GM23338 (cell line): ENCODE data around the gene HCK. TPM values are rescaled to one million over a fixed set of nuclear protein-coding genes. Genes with fewer than 3 reads are reported as not detected.

Experiments used
- ATAC-seq: fragments of 200-7000 bp; cut with Tn5 transposase; 3 replicates; pipeline ENCODE4 v1.9.1; 2020
- DNase-seq: peaks from one replicate; pipeline ENCODE4 v3.0.0-alpha.2; 2015; ENCODE audit warnings: low spot score
- H2AFZ ChIP-seq: fragments of 200-600 bp; sonication (generic); 2 replicates; pipeline ENCODE4 v1.8.0; 2016; ENCODE audit warnings: antibody characterized with exemption, mild to moderate bottlenecking, moderate library complexity
- H3F3A ChIP-seq: fragments of 200-600 bp; sonication (generic); replicated peaks from 2 replicates; pipeline ENCODE4 v1.8.0; 2017; ENCODE audit warnings: antibody characterized with exemption, mixed run types, low read depth
- H3K27ac ChIP-seq: fragments of 200-600 bp; sonication (generic); 2 replicates; pipeline ENCODE4 v1.6.1; 2016; ENCODE audit warnings: low read depth
- H3K27me3 ChIP-seq: fragments of 200-600 bp; sonication (generic); 2 replicates; pipeline ENCODE4 v1.8.0; 2016; ENCODE audit warnings: mild to moderate bottlenecking, mixed run types, moderate library complexity; ENCODE audit not compliant: insufficient read depth
- H3K36me3 ChIP-seq: fragments of 200-600 bp; sonication (generic); 2 replicates; pipeline ENCODE4 v1.8.0; 2016; ENCODE audit warnings: mild to moderate bottlenecking; ENCODE audit not compliant: insufficient read depth
- H3K4me1 ChIP-seq: fragments of 200-600 bp; sonication (generic); 2 replicates; pipeline ENCODE4 v1.8.0; 2016; ENCODE audit warnings: mild to moderate bottlenecking, moderate library complexity; ENCODE audit not compliant: insufficient read depth
- H3K4me2 ChIP-seq: fragments of 200-600 bp; sonication (generic); 2 replicates; pipeline ENCODE4 v1.7.1; 2017; ENCODE audit warnings: mixed run types
- H3K4me3 ChIP-seq: fragments of 200-600 bp; sonication (generic); 2 replicates; pipeline ENCODE4 v1.6.1; 2016; ENCODE audit warnings: mixed run types
- H3K79me2 ChIP-seq: fragments of 200-600 bp; sonication (generic); replicated peaks from 2 replicates; pipeline ENCODE4 v1.8.0; 2017; ENCODE audit warnings: mild to moderate bottlenecking; ENCODE audit not compliant: insufficient read depth
- H3K9me2 ChIP-seq: fragments of 200-600 bp; sonication (generic); 2 replicates; pipeline ENCODE4 v1.8.0; 2017; ENCODE audit not compliant: insufficient read depth
- H4K20me1 ChIP-seq: fragments of 200-600 bp; sonication (generic); replicated peaks from 2 replicates; pipeline ENCODE4 v1.8.0; 2017; ENCODE audit warnings: mild to moderate bottlenecking; ENCODE audit not compliant: insufficient read depth
- H3K27ac Mint-ChIP-seq: 2 replicates; pipeline ENCODE4 v1.8.0; 2020; ENCODE audit warnings: inconsistent platforms, mild to moderate bottlenecking, moderate library complexity, mixed read lengths
- H3K27me3 Mint-ChIP-seq: 3 replicates; pipeline ENCODE4 v1.8.0; 2022; ENCODE audit warnings: low read depth, mild to moderate bottlenecking, moderate library complexity, mixed read lengths, inconsistent platforms; ENCODE audit not compliant: insufficient read depth, poor library complexity
- H3K36me3 Mint-ChIP-seq: 3 replicates; pipeline ENCODE4 v1.8.0; 2021; ENCODE audit warnings: low read depth, mild to moderate bottlenecking, inconsistent platforms, moderate library complexity, mixed read lengths
- H3K4me1 Mint-ChIP-seq: 3 replicates; pipeline ENCODE4 v1.8.0; 2020; ENCODE audit warnings: mild to moderate bottlenecking, inconsistent platforms, mixed read lengths
- H3K4me3 Mint-ChIP-seq: 3 replicates; pipeline ENCODE4 v1.8.0; 2021; ENCODE audit warnings: moderate library complexity, mild to moderate bottlenecking, inconsistent platforms, mixed read lengths
- H3K9me3 Mint-ChIP-seq: 3 replicates; pipeline ENCODE4 v1.8.0; 2020; ENCODE audit warnings: moderate library complexity, mild to moderate bottlenecking, inconsistent platforms, mixed read lengths
- CREB1 ChIP-seq: fragments of 250-450 bp; sonication (Bioruptor Pico); IDR thresholded peaks from 2 replicates; pipeline ENCODE4 v1.5.0; 2020; ENCODE audit warnings: low read depth, mild to moderate bottlenecking, moderate library complexity
- EZH2 ChIP-seq: fragments of 200-600 bp; sonication (generic); IDR thresholded peaks from one replicate; pipeline ENCODE4 v1.8.0; 2017; ENCODE audit warnings: antibody characterized with exemption, mild to moderate bottlenecking, low read depth; ENCODE audit not compliant: unreplicated experiment
- JUNB ChIP-seq: IDR thresholded peaks from one replicate; pipeline ENCODE4 v1.6.1; 2016; ENCODE audit warnings: antibody characterized with exemption; ENCODE audit not compliant: unreplicated experiment
- NANOG ChIP-seq: IDR thresholded peaks from 2 replicates; pipeline ENCODE4 v1.6.1; 2016; ENCODE audit warnings: antibody characterized with exemption, borderline replicate concordance
- STAT1 ChIP-seq: IDR thresholded peaks from one replicate; pipeline ENCODE4 v1.6.1; 2016; ENCODE audit warnings: antibody characterized with exemption; ENCODE audit not compliant: unreplicated experiment
- ZNF331 ChIP-seq: fragments of 250-450 bp; sonication (Bioruptor Pico); IDR thresholded peaks from 2 replicates; pipeline ENCODE4 v1.5.0; 2020; ENCODE audit warnings: low read depth, mild to moderate bottlenecking, moderate library complexity
- long read RNA-seq: library from polyadenylated mRNA; unstranded; transcript quantifications from one replicate; pipeline ENCODE4 v2.0.0, GENCODE V29; 2020; ENCODE audit not compliant: unreplicated experiment
- polyA plus RNA-seq: library from polyadenylated mRNA; unstranded; fragments of >200 nt; fragmentation: Nextera tagmentation; extraction: Ambion mirVana; gene quantifications from 2 replicates; pipeline ENCODE4 v1.2.1, GENCODE V29; 2016
- total RNA-seq: library from RNA; depleted of rRNA; stranded (reverse); fragments of >200 nt; shearing (Covaris generic); gene quantifications from 2 replicates; pipeline ENCODE4 v1.2.3, GENCODE V29; 2014; rRNA removed
- TF ChIP-seq, protein P1 (sequence below), 2 experiments: fragments of 200-600 bp in 1 of 2; sonication (generic) in 1 of 2; conservative IDR thresholded peaks; 2 replicates each; pipeline versions ENCODE4 v1.5.1 to v1.6.1; 2016 to 2017; ENCODE audit warnings: antibody characterized with exemption in 2 of 2, low read depth in 2 of 2, mild to moderate bottlenecking in 2 of 2, moderate library complexity in 1 of 2
- TF ChIP-seq, protein P2 (sequence below): fragments of 250-450 bp; sonication (Bioruptor Pico); IDR thresholded peaks from 2 replicates; pipeline ENCODE4 v1.5.0; 2020; ENCODE audit warnings: mild to moderate bottlenecking, moderate library complexity

HCK gene
- 0.97 and 1.2 TPM in 2 replicates for total RNA-seq
- polyA plus RNA-seq: 0.43 TPM in 1 of 2 replicates, not detected in the other
- long read RNA-seq, partial matches to known transcripts: 0 of 1 reads
- long read RNA-seq, other reads (novel, unspliced or antisense): 1 of 1 reads

DNA sequence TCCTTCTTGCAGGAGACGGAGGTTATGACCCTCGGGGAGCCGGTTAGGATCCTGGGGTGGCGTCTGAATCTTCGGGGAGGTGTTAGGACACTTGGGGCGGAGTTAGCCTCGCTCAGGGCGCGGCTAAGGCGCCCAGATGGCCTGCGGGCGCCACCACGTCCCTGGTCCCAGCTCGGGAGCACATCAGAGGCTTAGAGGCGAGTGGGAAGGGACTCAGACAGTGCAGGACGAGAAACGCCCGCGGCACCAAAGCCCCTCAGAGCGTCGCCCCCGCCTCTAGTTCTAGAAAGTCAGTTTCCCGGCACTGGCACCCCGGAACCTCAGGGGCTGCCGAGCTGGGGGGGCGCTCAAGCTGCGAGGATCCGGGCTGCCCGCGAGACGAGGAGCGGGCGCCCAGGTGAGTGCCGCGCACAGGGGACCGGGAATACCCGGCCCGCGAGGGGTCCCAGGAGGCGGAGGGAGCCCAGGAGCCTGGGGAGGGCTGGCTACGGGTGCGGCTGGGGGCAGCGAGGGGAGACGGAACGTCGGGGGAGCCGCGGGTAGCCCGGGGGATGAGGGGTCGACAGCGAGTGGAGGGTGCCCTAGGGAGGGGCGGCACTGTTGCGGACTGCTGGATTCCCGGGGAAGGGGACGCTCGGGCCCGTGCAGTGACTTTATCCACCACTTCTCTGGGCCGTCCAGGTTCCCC, at the start of gene HCK:
TSS of gene HCK (plus strand) at position 153 of the 688 bp plus-strand sequence.
- Mint-ChIP-seq H3K4me3 (peak within 1 kb of the TSS; percentile 84), H3K9me3 (peaks cover 12% of the 10 kb centered on the region; the same call in 2 of the 3 replicates), H3K27me3 (peaks cover 39% of the 10 kb centered on the region), H3K36me3 (no peaks in the 10 kb centered on the region), H3K4me1 (peaks cover 17% of the 10 kb centered on the region; the same call in 2 of the 3 replicates), H3K27ac (no peak within 1 kb of the TSS)
- ATAC-seq (peak; percentile 77), DNase-seq (peak; percentile 79)
- H3K36me3 ChIP-seq: no peaks in the 10 kb centered on the region
- no peaks in the 10 kb centered on the region for H3K9me2 ChIP-seq
- H3K27ac ChIP-seq: no peak within 1 kb of the TSS
- TF ChIP-seq CREB1 (CRISPR knock-in tag) (no peak), EZH2 (peak; percentile 29), NANOG (no peak)
- TF ChIP-seq, protein P1, sequence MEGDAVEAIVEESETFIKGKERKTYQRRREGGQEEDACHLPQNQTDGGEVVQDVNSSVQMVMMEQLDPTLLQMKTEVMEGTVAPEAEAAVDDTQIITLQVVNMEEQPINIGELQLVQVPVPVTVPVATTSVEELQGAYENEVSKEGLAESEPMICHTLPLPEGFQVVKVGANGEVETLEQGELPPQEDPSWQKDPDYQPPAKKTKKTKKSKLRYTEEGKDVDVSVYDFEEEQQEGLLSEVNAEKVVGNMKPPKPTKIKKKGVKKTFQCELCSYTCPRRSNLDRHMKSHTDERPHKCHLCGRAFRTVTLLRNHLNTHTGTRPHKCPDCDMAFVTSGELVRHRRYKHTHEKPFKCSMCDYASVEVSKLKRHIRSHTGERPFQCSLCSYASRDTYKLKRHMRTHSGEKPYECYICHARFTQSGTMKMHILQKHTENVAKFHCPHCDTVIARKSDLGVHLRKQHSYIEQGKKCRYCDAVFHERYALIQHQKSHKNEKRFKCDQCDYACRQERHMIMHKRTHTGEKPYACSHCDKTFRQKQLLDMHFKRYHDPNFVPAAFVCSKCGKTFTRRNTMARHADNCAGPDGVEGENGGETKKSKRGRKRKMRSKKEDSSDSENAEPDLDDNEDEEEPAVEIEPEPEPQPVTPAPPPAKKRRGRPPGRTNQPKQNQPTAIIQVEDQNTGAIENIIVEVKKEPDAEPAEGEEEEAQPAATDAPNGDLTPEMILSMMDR (conservative IDR thresholded peaks at IDR 0.05; ENCODE audit: low read depth in 2 of 2): no peak; a peak in 1 of 4 replicates
- H2AFZ ChIP-seq: peak within 1 kb of the TSS; percentile 99
- H3K27me3 ChIP-seq: peaks cover 58% of the 10 kb centered on the region
- 0 out of 2 replicates have a peak, but pooled peaks cover 10% of the 10 kb centered on the region for H3F3A ChIP-seq
- H4K20me1 ChIP-seq: peaks cover 3% of the 10 kb centered on the region; the same call in 1 of the 2 replicates
- peaks cover 18% of the 10 kb centered on the region for H3K4me1 ChIP-seq
- no peaks in the 10 kb centered on the region for H3K79me2 ChIP-seq
- peak within 1 kb of the TSS; percentile 83 for H3K4me3 ChIP-seq
- peak within 1 kb of the TSS; percentile 98 for H3K4me2 ChIP-seq

DNA sequence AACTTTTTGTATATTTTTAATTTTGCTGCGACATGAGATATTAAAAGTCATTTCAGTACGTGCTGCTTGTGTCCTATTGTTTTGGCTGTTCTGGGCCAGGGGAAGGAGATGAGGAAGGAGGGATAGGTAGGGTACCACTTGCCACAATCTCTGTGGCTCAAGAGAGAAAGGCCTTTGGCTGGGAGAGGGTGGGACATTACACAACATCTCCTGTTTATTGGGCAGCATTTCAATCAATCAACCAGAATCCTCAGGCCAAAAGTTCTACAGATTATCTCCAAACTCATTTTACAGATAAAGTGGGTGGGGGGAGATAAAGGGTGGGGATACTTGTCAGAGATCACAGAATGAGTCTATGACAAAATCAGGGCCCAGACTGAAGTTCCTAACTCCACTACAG, 48.7 kb upstream of the HCK start:
- Histone ChIP-seq H3K79me2 (no peaks in the 10 kb centered on the region), H2AFZ (no peak overlapping the region), H3K4me2 (no peak overlapping the region), H3K36me3 (no peaks in the 10 kb centered on the region), H3K27me3 (no peaks in the 10 kb centered on the region), H3K4me3 (no peak overlapping the region), H3K27ac (no peak overlapping the region), H3K9me2 (peaks cover 4% of the 10 kb centered on the region), H3F3A (peaks cover 5% of the 10 kb centered on the region; the same call in 1 of the 2 replicates), H4K20me1 (no peaks in the 10 kb centered on the region; the same call in 1 of the 2 replicates), H3K4me1 (peaks cover 24% of the 10 kb centered on the region)
- no peaks in the 10 kb centered on the region; the same call in 2 of the 3 replicates for H3K36me3 Mint-ChIP-seq
- ATAC-seq: no peak
- DNase-seq: peak; percentile 37
- peaks cover 22% of the 10 kb centered on the region for H3K27me3 Mint-ChIP-seq
- H3K9me3 Mint-ChIP-seq: peaks cover 31% of the 10 kb centered on the region
- no peak overlapping the region for H3K4me3 Mint-ChIP-seq
- H3K4me1 Mint-ChIP-seq: peaks cover 22% of the 10 kb centered on the region
- H3K27ac Mint-ChIP-seq: no peak overlapping the region
- no peak for TF ChIP-seq JUNB
- no peak for TF ChIP-seq NANOG
- TF ChIP-seq EZH2: no peak
- TF ChIP-seq, protein P2, sequence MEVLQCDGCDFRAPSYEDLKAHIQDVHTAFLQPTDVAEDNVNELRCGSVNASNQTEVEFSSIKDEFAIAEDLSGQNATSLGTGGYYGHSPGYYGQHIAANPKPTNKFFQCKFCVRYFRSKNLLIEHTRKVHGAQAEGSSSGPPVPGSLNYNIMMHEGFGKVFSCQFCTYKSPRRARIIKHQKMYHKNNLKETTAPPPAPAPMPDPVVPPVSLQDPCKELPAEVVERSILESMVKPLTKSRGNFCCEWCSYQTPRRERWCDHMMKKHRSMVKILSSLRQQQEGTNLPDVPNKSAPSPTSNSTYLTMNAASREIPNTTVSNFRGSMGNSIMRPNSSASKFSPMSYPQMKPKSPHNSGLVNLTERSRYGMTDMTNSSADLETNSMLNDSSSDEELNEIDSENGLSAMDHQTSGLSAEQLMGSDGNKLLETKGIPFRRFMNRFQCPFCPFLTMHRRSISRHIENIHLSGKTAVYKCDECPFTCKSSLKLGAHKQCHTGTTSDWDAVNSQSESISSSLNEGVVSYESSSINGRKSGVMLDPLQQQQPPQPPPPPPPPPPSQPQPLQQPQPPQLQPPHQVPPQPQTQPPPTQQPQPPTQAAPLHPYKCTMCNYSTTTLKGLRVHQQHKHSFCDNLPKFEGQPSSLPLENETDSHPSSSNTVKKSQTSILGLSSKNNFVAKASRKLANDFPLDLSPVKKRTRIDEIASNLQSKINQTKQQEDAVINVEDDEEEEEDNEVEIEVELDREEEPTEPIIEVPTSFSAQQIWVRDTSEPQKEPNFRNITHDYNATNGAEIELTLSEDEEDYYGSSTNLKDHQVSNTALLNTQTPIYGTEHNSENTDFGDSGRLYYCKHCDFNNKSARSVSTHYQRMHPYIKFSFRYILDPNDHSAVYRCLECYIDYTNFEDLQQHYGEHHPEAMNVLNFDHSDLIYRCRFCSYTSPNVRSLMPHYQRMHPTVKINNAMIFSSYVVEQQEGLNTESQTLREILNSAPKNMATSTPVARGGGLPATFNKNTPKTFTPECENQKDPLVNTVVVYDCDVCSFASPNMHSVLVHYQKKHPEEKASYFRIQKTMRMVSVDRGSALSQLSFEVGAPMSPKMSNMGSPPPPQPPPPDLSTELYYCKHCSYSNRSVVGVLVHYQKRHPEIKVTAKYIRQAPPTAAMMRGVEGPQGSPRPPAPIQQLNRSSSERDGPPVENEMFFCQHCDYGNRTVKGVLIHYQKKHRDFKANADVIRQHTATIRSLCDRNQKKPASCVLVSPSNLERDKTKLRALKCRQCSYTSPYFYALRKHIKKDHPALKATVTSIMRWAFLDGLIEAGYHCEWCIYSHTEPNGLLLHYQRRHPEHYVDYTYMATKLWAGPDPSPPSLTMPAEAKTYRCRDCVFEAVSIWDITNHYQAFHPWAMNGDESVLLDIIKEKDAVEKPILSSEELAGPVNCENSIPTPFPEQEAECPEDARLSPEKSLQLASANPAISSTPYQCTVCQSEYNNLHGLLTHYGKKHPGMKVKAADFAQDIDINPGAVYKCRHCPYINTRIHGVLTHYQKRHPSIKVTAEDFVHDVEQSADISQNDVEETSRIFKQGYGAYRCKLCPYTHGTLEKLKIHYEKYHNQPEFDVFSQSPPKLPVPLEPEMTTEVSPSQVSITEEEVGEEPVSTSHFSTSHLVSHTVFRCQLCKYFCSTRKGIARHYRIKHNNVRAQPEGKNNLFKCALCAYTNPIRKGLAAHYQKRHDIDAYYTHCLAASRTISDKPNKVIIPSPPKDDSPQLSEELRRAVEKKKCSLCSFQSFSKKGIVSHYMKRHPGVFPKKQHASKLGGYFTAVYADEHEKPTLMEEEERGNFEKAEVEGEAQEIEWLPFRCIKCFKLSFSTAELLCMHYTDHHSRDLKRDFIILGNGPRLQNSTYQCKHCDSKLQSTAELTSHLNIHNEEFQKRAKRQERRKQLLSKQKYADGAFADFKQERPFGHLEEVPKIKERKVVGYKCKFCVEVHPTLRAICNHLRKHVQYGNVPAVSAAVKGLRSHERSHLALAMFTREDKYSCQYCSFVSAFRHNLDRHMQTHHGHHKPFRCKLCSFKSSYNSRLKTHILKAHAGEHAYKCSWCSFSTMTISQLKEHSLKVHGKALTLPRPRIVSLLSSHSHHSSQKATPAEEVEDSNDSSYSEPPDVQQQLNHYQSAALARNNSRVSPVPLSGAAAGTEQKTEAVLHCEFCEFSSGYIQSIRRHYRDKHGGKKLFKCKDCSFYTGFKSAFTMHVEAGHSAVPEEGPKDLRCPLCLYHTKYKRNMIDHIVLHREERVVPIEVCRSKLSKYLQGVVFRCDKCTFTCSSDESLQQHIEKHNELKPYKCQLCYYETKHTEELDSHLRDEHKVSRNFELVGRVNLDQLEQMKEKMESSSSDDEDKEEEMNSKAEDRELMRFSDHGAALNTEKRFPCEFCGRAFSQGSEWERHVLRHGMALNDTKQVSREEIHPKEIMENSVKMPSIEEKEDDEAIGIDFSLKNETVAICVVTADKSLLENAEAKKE (CRISPR knock-in tag): no peak
- TF ChIP-seq ZNF331 (CRISPR knock-in tag): no peak
- TF ChIP-seq, protein P1 (conservative IDR thresholded peaks at IDR 0.05; ENCODE audit: low read depth in 2 of 2): no peak
- TF ChIP-seq STAT1: no peak
